WTC11 (cell line): ENCODE results near the gene MRPL34. TPM values are rescaled to one million over a fixed set of nuclear protein-coding genes. Genes with fewer than 3 reads are reported as not detected.
A peak's percentile ranks its signal among the peaks of the same experiment; 100 is the strongest.

Experiments
- ATAC-seq: fragments of 200-7000 bp; cut with Tn5 transposase; 2 replicates; pipeline ENCODE4 v1.10.0; 2021; ENCODE audit warnings: mild to moderate bottlenecking, moderate library complexity
- CTCF ChIA-PET: fragments of 300-600 bp; sonication (Branson Sonifier 250); formaldehyde crosslinking; loops from one replicate; lab custom pipeline; 2021; ENCODE audit warnings: antibody characterized with exemption; lab: Charles Lee
- POLR2A ChIA-PET: fragments of 350-600 bp; sonication (Branson Sonifier 250); formaldehyde crosslinking; loops from one replicate; lab custom pipeline; 2021; ENCODE audit warnings: antibody characterized with exemption; lab: Charles Lee
- DNase-seq: peaks from one replicate; pipeline ENCODE4 v3.0.0; 2021; ENCODE audit warnings: low spot score
- H3K27ac Mint-ChIP-seq: 2 replicates; pipeline ENCODE4 v1.8.0; 2021; ENCODE audit warnings: mixed read lengths
- H3K27me3 Mint-ChIP-seq: 2 replicates; pipeline ENCODE4 v1.8.0; 2021; ENCODE audit warnings: low read depth, mild to moderate bottlenecking, moderate library complexity, mixed read lengths
- H3K36me3 Mint-ChIP-seq: 2 replicates; pipeline ENCODE4 v1.8.0; 2021; ENCODE audit warnings: mixed read lengths
- H3K4me1 Mint-ChIP-seq: 2 replicates; pipeline ENCODE4 v1.8.0; 2022; ENCODE audit warnings: mixed read lengths
- H3K4me3 Mint-ChIP-seq: 2 replicates; pipeline ENCODE4 v1.8.0; 2021; ENCODE audit warnings: mild to moderate bottlenecking, moderate library complexity, mixed read lengths
- H3K9me3 Mint-ChIP-seq: 2 replicates; pipeline ENCODE4 v1.8.0; 2021; ENCODE audit warnings: mixed read lengths
- CREM ChIP-seq: sonication (generic); formaldehyde crosslinking; IDR thresholded peaks from 2 replicates; pipeline ENCODE4 v1.8.1; 2022; ENCODE audit warnings: mild to moderate bottlenecking, missing genetic modification reagents, moderate library complexity
- FOXJ3 ChIP-seq: sonication (generic); formaldehyde crosslinking; IDR thresholded peaks from 2 replicates; pipeline ENCODE4 v1.9.0; 2021; ENCODE audit warnings: missing genetic modification reagents, mild to moderate bottlenecking, borderline replicate concordance
- GABPB1 ChIP-seq: sonication (generic); formaldehyde crosslinking; IDR thresholded peaks from 2 replicates; pipeline ENCODE4 v1.8.1; 2023; ENCODE audit warnings: mild to moderate bottlenecking, missing genetic modification reagents
- HMGXB4 ChIP-seq: sonication (generic); formaldehyde crosslinking; IDR thresholded peaks from 2 replicates; pipeline ENCODE4 v1.8.1; 2023; ENCODE audit warnings: mild to moderate bottlenecking, moderate library complexity, missing genetic modification reagents
- JAZF1 ChIP-seq: fragments of 250-450 bp; sonication (Bioruptor Pico); IDR thresholded peaks from 2 replicates; pipeline ENCODE4 v1.9.0; 2021; ENCODE audit warnings: moderate library complexity, mild to moderate bottlenecking, inconsistent platforms
- KAT7 ChIP-seq: sonication (generic); formaldehyde crosslinking; IDR thresholded peaks from 2 replicates; pipeline ENCODE4 v1.8.1; 2023; ENCODE audit warnings: missing genetic modification reagents, mild to moderate bottlenecking, borderline replicate concordance
- NFYB ChIP-seq: sonication (generic); formaldehyde crosslinking; conservative IDR thresholded peaks from 2 replicates; pipeline ENCODE4 v1.8.0; 2022; ENCODE audit warnings: low read depth, missing genetic modification reagents
- SOX15 ChIP-seq: fragments of 250-450 bp; sonication (Bioruptor Pico); IDR thresholded peaks from 2 replicates; pipeline ENCODE4 v1.9.0; 2021; ENCODE audit warnings: mild to moderate bottlenecking
- ZBTB21 ChIP-seq: sonication (generic); formaldehyde crosslinking; IDR thresholded peaks from 2 replicates; pipeline ENCODE4 v1.8.1; 2023; ENCODE audit warnings: mild to moderate bottlenecking, missing genetic modification reagents, borderline replicate concordance
- ZNF263 ChIP-seq: sonication (generic); formaldehyde crosslinking; IDR thresholded peaks from 2 replicates; pipeline ENCODE4 v1.8.1; 2022; ENCODE audit warnings: low read depth, mild to moderate bottlenecking, moderate library complexity, missing genetic modification reagents
- ZNF317 ChIP-seq: sonication (generic); formaldehyde crosslinking; IDR thresholded peaks from 2 replicates; pipeline ENCODE4 v1.8.1; 2023; ENCODE audit warnings: low read depth, mild to moderate bottlenecking, moderate library complexity, missing genetic modification reagents, borderline replicate concordance
- ZNF396 ChIP-seq: fragments of 250-450 bp; sonication (Bioruptor Pico); IDR thresholded peaks from 2 replicates; pipeline ENCODE4 v1.8.0; 2021; ENCODE audit warnings: mild to moderate bottlenecking, moderate library complexity, borderline replicate concordance
- ZNF671 ChIP-seq: fragments of 250-450 bp; sonication (Bioruptor Pico); IDR thresholded peaks from 2 replicates; pipeline ENCODE4 v1.8.0; 2021; ENCODE audit warnings: mild to moderate bottlenecking
- total RNA-seq: library from RNA; stranded (reverse); gene quantifications from 3 replicates; pipeline ENCODE4 v1.2.3, GENCODE V29; 2021
- TF ChIP-seq, protein P1 (sequence below): fragments of 250-450 bp; sonication (Bioruptor Pico); IDR thresholded peaks from 2 replicates; pipeline ENCODE4 v1.9.0; 2021; ENCODE audit warnings: mild to moderate bottlenecking, borderline replicate concordance
- TF ChIP-seq, protein P2 (sequence below): sonication (generic); formaldehyde crosslinking; IDR thresholded peaks from 2 replicates; pipeline ENCODE4 v1.8.1; 2023; ENCODE audit warnings: mild to moderate bottlenecking, missing genetic modification reagents, moderate library complexity
- TF ChIP-seq, protein P3 (sequence below): fragments of 250-450 bp; sonication (Bioruptor Pico); IDR thresholded peaks from 2 replicates; pipeline ENCODE4 v1.9.0; 2021; ENCODE audit warnings: mild to moderate bottlenecking
- TF ChIP-seq, protein P4 (sequence below): sonication (generic); formaldehyde crosslinking; IDR thresholded peaks from 2 replicates; pipeline ENCODE4 v1.8.0; 2022; ENCODE audit warnings: mild to moderate bottlenecking, missing genetic modification reagents
- TF ChIP-seq, protein P5 (sequence below): sonication (generic); formaldehyde crosslinking; IDR thresholded peaks from 2 replicates; pipeline ENCODE4 v1.8.1; 2022; ENCODE audit warnings: missing genetic modification reagents, borderline replicate concordance

Gene MRPL34
- total RNA-seq, 1 experiment from 2014 or later: 130 TPM

DNA sequence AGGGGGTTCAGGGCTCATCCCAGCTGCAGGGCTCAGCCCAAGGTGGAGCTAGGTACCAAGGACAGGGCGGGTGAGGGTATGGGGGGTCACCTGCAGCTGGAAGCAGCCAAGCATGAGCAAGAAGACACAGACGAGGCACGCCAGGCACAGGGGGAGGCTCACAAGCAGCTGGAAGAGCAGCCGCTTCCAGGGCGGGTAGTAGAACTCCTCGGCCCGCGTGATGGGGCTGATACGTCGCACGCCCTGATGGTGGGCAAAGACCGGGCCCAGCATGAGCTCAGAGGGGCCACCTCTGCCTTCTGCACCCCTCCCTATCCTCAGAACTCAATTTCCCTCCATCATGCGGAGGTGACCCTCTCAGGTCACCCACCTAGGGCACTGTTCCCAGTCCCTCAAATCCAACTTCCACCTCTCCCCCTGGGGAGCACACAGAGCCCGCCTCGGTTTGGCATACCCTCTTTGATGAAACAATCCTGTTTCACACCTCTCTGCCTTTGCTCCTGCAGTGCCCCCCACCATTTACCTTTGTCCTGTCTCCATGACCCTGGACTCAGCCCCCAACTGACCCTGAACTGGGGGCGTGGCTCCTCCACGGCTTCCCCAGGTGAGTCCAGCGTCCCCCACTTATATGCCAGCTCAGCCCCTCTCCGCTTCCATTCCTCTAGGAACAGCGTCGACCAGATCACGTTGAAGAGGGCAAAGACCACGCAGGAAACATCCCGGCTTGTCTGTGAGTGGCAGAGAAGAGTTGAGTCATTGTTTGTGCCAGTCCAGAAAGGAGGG lies 24.8 kb downstream of the MRPL34 start (continued):
- TF ChIP-seq, protein P1, sequence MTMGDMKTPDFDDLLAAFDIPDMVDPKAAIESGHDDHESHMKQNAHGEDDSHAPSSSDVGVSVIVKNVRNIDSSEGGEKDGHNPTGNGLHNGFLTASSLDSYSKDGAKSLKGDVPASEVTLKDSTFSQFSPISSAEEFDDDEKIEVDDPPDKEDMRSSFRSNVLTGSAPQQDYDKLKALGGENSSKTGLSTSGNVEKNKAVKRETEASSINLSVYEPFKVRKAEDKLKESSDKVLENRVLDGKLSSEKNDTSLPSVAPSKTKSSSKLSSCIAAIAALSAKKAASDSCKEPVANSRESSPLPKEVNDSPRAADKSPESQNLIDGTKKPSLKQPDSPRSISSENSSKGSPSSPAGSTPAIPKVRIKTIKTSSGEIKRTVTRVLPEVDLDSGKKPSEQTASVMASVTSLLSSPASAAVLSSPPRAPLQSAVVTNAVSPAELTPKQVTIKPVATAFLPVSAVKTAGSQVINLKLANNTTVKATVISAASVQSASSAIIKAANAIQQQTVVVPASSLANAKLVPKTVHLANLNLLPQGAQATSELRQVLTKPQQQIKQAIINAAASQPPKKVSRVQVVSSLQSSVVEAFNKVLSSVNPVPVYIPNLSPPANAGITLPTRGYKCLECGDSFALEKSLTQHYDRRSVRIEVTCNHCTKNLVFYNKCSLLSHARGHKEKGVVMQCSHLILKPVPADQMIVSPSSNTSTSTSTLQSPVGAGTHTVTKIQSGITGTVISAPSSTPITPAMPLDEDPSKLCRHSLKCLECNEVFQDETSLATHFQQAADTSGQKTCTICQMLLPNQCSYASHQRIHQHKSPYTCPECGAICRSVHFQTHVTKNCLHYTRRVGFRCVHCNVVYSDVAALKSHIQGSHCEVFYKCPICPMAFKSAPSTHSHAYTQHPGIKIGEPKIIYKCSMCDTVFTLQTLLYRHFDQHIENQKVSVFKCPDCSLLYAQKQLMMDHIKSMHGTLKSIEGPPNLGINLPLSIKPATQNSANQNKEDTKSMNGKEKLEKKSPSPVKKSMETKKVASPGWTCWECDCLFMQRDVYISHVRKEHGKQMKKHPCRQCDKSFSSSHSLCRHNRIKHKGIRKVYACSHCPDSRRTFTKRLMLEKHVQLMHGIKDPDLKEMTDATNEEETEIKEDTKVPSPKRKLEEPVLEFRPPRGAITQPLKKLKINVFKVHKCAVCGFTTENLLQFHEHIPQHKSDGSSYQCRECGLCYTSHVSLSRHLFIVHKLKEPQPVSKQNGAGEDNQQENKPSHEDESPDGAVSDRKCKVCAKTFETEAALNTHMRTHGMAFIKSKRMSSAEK (CRISPR knock-in tag): no peak
- TF ChIP-seq, protein P2, sequence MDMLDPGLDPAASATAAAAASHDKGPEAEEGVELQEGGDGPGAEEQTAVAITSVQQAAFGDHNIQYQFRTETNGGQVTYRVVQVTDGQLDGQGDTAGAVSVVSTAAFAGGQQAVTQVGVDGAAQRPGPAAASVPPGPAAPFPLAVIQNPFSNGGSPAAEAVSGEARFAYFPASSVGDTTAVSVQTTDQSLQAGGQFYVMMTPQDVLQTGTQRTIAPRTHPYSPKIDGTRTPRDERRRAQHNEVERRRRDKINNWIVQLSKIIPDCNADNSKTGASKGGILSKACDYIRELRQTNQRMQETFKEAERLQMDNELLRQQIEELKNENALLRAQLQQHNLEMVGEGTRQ (CRISPR knock-in tag): no peak
- no peak for TF ChIP-seq NFYB
- TF ChIP-seq ZNF671 (CRISPR knock-in tag): no peak
- TF ChIP-seq, all 79 proteins: peak for 0

DNA sequence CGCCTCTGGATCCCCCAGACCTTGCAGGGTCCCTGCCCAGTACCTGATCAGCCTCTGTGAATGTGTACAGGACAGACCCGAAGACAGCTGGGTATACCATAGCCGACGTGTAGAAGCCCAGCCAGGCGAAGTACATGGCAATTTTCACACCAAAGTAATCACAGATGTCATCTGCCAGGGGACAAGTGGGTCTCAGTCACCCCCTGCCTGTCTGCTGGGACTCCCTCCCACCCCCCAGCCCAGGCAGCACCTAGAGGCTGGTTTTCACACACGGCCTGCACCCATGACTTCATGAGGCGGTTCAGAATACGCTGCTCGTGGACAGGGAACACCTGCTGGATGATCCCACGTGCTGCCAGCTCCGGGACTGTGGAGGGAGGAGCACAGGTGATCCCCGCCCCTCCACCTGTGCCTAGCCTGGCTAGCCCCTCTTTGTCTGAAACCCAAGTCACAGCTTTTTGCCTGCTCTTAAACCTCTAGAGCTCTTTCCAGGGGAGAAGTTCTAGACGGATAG lies 25.4 kb downstream of the MRPL34 start:
- DNase-seq (no peak), ATAC-seq (no peak)
- ChIA-PET CTCF (interaction anchor here (0.9 to 1.2 kb wide), 2 partner anchors 55 to 89 kb away, joined by 3 read pairs; partner anchors contain the start of gene MVB12A), POLR2A (interaction anchor here (0.7 kb wide), 1 partner anchor 94 kb away, joined by 3 read pairs; no protein-coding TSS in a partner anchor)
- peaks cover 31% of the 10 kb centered on the region for H3K4me1 Mint-ChIP-seq
- peaks cover 5% of the 10 kb centered on the region for H3K27me3 Mint-ChIP-seq
- TF ChIP-seq, protein P3, sequence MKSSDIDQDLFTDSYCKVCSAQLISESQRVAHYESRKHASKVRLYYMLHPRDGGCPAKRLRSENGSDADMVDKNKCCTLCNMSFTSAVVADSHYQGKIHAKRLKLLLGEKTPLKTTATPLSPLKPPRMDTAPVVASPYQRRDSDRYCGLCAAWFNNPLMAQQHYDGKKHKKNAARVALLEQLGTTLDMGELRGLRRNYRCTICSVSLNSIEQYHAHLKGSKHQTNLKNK (CRISPR knock-in tag): no peak
- no peak for TF ChIP-seq KAT7
- TF ChIP-seq, protein P4, sequence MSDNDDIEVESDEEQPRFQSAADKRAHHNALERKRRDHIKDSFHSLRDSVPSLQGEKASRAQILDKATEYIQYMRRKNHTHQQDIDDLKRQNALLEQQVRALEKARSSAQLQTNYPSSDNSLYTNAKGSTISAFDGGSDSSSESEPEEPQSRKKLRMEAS (CRISPR knock-in tag): no peak
- TF ChIP-seq ZBTB21: no peak
- TF ChIP-seq ZNF396 (CRISPR knock-in tag): no peak
- no peak for TF ChIP-seq ZNF263
- no peak for TF ChIP-seq HMGXB4 (CRISPR knock-in tag)
- TF ChIP-seq ZNF317 (CRISPR knock-in tag): no peak
- TF ChIP-seq SOX15 (CRISPR knock-in tag): no peak
- no peak overlapping the region for H3K27ac Mint-ChIP-seq
- no peak overlapping the region for H3K4me3 Mint-ChIP-seq
- peaks cover 11% of the 10 kb centered on the region for H3K36me3 Mint-ChIP-seq
- H3K9me3 Mint-ChIP-seq: peaks cover 5% of the 10 kb centered on the region

GRCh38 chr19:17332360-17332676 lies 26.6 kb downstream of the MRPL34 start:
- Mint-ChIP-seq H3K27ac (peak overlapping the region; percentile 60; the same call in 1 of the 2 replicates), H3K4me1 (peaks cover 29% of the 10 kb centered on the region), H3K36me3 (peaks cover 11% of the 10 kb centered on the region), H3K9me3 (peaks cover 5% of the 10 kb centered on the region), H3K27me3 (peaks cover 5% of the 10 kb centered on the region), H3K4me3 (no peak overlapping the region)
- ChIA-PET POLR2A (interaction anchor here (0.7 to 1.9 kb wide), 6 partner anchors 23 to 96 kb away, joined by 3 to 11 read pairs (median 5); partner anchors contain the start of genes BABAM1 and MRPL34), CTCF (interaction anchor here (0.6 to 3.7 kb wide), 13 partner anchors 9 to 382 kb away, joined by 3 to 27 read pairs (median 4); partner anchors contain the start of genes ABHD8, DDA1, MRPL34 and MVB12A)
- DNase-seq: no peak
- ATAC-seq: no peak
- TF ChIP-seq, protein P1 (CRISPR knock-in tag): no peak
- TF ChIP-seq GABPB1 (CRISPR knock-in tag) (no peak), CREM (no peak), JAZF1 (CRISPR knock-in tag) (no peak), FOXJ3 (no peak)
- TF ChIP-seq, protein P5, sequence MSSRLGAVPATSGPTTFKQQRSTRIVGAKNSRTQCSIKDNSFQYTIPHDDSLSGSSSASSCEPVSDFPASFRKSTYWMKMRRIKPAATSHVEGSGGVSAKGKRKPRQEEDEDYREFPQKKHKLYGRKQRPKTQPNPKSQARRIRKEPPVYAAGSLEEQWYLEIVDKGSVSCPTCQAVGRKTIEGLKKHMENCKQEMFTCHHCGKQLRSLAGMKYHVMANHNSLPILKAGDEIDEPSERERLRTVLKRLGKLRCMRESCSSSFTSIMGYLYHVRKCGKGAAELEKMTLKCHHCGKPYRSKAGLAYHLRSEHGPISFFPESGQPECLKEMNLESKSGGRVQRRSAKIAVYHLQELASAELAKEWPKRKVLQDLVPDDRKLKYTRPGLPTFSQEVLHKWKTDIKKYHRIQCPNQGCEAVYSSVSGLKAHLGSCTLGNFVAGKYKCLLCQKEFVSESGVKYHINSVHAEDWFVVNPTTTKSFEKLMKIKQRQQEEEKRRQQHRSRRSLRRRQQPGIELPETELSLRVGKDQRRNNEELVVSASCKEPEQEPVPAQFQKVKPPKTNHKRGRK (CRISPR knock-in tag): no peak
